VCaP (cell line): ENCODE results near the gene AMBP.

Source experiments
- H3K27ac ChIP-seq: fragments of 450-650 bp; 2 replicates; pipeline ENCODE4 v1.5.1; 2017
- TF ChIP-seq, protein P1 (sequence below): fragments of 450-650 bp; conservative IDR thresholded peaks from 2 replicates; pipeline ENCODE4 v1.5.1; 2017; ENCODE audit warnings: mild to moderate bottlenecking, moderate library complexity

Gene AMBP

DNA sequence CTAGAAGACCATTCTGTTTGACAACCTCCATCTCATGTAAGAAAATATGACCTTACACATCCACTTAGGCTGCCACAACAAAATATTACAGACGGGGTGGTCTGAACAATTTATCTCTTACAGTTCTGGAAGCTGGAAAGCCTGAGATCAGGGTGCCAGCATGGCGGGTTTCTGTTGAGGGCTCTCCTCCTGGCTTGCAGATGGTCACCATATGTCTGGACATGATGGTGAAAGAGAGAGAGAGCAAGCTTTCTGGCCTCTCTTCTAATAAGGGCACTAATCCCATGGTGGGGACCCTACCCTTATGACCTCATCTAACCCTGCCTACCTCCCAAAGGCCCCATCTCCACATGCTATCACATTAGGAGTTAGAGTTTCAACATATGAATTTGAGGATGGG lies 66.0 kb downstream of the AMBP start:
- no peak overlapping the region for H3K27ac ChIP-seq
- TF ChIP-seq, protein P1, sequence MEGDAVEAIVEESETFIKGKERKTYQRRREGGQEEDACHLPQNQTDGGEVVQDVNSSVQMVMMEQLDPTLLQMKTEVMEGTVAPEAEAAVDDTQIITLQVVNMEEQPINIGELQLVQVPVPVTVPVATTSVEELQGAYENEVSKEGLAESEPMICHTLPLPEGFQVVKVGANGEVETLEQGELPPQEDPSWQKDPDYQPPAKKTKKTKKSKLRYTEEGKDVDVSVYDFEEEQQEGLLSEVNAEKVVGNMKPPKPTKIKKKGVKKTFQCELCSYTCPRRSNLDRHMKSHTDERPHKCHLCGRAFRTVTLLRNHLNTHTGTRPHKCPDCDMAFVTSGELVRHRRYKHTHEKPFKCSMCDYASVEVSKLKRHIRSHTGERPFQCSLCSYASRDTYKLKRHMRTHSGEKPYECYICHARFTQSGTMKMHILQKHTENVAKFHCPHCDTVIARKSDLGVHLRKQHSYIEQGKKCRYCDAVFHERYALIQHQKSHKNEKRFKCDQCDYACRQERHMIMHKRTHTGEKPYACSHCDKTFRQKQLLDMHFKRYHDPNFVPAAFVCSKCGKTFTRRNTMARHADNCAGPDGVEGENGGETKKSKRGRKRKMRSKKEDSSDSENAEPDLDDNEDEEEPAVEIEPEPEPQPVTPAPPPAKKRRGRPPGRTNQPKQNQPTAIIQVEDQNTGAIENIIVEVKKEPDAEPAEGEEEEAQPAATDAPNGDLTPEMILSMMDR = no peak

DNA sequence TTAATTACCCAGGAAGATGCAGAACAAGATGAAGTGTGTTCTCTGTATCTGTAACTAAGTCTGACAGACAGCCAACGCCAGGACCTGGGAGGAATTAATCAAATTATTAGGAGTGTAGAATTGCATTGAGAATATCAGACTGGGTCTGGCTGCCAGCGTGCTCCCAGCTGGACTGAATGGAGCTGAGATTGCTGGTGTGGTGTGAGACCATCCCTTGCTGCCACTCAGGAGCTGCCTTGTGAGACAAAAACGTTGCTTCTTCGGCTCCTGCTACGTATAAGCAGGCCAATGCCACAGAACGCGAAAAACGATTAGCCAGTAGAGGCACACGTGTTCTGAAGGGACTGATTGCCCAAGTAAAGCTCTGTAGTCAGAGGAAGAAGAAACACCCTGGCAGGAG lies 66.8 kb downstream of the AMBP start:
- TF ChIP-seq, protein P1 = no peak
- peak overlapping the region; percentile 93 for H3K27ac ChIP-seq
